K562 (cell line): ENCODE measurements around the gene SH3BP2. TPM values are rescaled to one million over a fixed set of nuclear protein-coding genes. Genes with fewer than 3 reads are reported as not detected.

Source experiments
- CREB5 ChIP-seq: fragments of 250-450 bp; sonication (Bioruptor Pico); IDR thresholded peaks from 2 replicates; pipeline ENCODE4 v1.5.0; 2020; ENCODE audit warnings: mild to moderate bottlenecking
- CXXC5 ChIP-seq: fragments of 250-450 bp; sonication (Bioruptor Pico); IDR thresholded peaks from 2 replicates; pipeline ENCODE4 v1.8.0; 2022; ENCODE audit warnings: inconsistent platforms, mild to moderate bottlenecking, moderate library complexity
- EZH2 ChIP-seq: IDR thresholded peaks from 2 replicates; pipeline ENCODE4 v1.6.1; 2012; ENCODE audit warnings: low read depth, mild to moderate bottlenecking, inconsistent platforms, low read length, borderline replicate concordance
- HNRNPLL ChIP-seq: fragments of 200-400 bp; formaldehyde crosslinking; IDR thresholded peaks from 2 replicates; pipeline ENCODE4 v1.6.1; 2017; ENCODE audit warnings: low read length, low read depth, mild to moderate bottlenecking; ENCODE audit not compliant: poor library complexity, severe bottlenecking
- HOXB6 ChIP-seq: fragments of 250-450 bp; sonication (Bioruptor Pico); IDR thresholded peaks from 2 replicates; pipeline ENCODE4 v1.5.1; 2022; ENCODE audit warnings: mild to moderate bottlenecking, borderline replicate concordance
- JUNB ChIP-seq: fragments of 450-650 bp; formaldehyde crosslinking; conservative IDR thresholded peaks from 2 replicates; pipeline ENCODE4 v1.4.0; 2020; ENCODE audit warnings: mild to moderate bottlenecking
- MYBL2 ChIP-seq, 2 experiments: fragments of 450-650 bp in 1 of 2; sonication (generic) in 1 of 2; formaldehyde crosslinking in 1 of 2; IDR thresholded peaks; 2 replicates each; pipeline versions ENCODE4 v1.6.1 to v1.8.1; 2017 to 2022; ENCODE audit warnings: borderline replicate concordance in 1 of 2, inconsistent platforms in 1 of 2, low read depth in 1 of 2, mild to moderate bottlenecking in 1 of 2, missing genetic modification reagents in 1 of 2, moderate library complexity in 1 of 2
- NR1H2 ChIP-seq: sonication (generic); formaldehyde crosslinking; IDR thresholded peaks from 2 replicates; pipeline ENCODE4 v1.4.0; 2020; ENCODE audit warnings: mild to moderate bottlenecking, missing genetic modification reagents
- PHF8 ChIP-seq: fragments of 200-600 bp; sonication (generic); IDR thresholded peaks from 2 replicates; pipeline ENCODE4 v1.6.1; 2012; ENCODE audit warnings: mixed run types, mild to moderate bottlenecking, inconsistent platforms, low read length, moderate library complexity, borderline replicate concordance
- PML ChIP-seq: IDR thresholded peaks from 2 replicates; pipeline ENCODE4 v1.6.1; 2012; ENCODE audit warnings: low read length, inconsistent platforms
- PYGO2 ChIP-seq: fragments of 450-650 bp; IDR thresholded peaks from 2 replicates; pipeline ENCODE4 v1.6.1; 2016; ENCODE audit warnings: mild to moderate bottlenecking, missing genetic modification characterization, moderate library complexity, missing compliant biosample characterization
- RBM25 ChIP-seq: fragments of 200-400 bp; formaldehyde crosslinking; IDR thresholded peaks from 2 replicates; pipeline ENCODE4 v1.6.1; 2018; ENCODE audit warnings: low read length, low read depth, moderate library complexity; ENCODE audit not compliant: severe bottlenecking
- RCOR1 ChIP-seq, 2 experiments: IDR thresholded peaks; 2 replicates each; pipeline ENCODE4 v1.6.1; 2012; ENCODE audit warnings: low read depth in 2 of 2, low read length in 2 of 2, borderline replicate concordance in 1 of 2, improper control_type of control experiment in 1 of 2
- TEAD4 ChIP-seq, 2 experiments: sonication (generic) in 1 of 2; formaldehyde crosslinking in 1 of 2; IDR thresholded peaks; 2 replicates each; pipeline versions ENCODE4 v1.6.1 to v1.8.0; 2012 to 2022; ENCODE audit warnings: borderline replicate concordance in 1 of 2, inconsistent platforms in 1 of 2, low read length in 1 of 2, mild to moderate bottlenecking in 1 of 2, missing genetic modification reagents in 1 of 2
- USF1 ChIP-seq: sonication (generic); formaldehyde crosslinking; IDR thresholded peaks from 2 replicates; pipeline ENCODE4 v1.9.0; 2022; ENCODE audit warnings: mild to moderate bottlenecking, missing genetic modification reagents
- ZFP30 ChIP-seq: fragments of 250-450 bp; sonication (Bioruptor Pico); IDR thresholded peaks from 2 replicates; pipeline ENCODE4 v1.8.0; 2022; ENCODE audit warnings: moderate library complexity, mild to moderate bottlenecking, inconsistent platforms, borderline replicate concordance
- ZNF431 ChIP-seq: sonication (generic); formaldehyde crosslinking; IDR thresholded peaks from 2 replicates; pipeline ENCODE4 v1.8.0; 2022; ENCODE audit warnings: mild to moderate bottlenecking, missing genetic modification reagents
- ZNF77 ChIP-seq: fragments of 250-450 bp; sonication (Bioruptor Pico); IDR thresholded peaks from 2 replicates; pipeline ENCODE4 v1.5.0; 2020
- polyA plus RNA-seq, 8 experiments: library from polyadenylated mRNA; depleted of rRNA in 4 of 8; stranded (reverse) in 5 of 8; unstranded in 3 of 8; fragments of >200 nt; fragmentation: Nextera tagmentation in 2 of 8; fragmentation: Illumina TruSeq in 1 of 8; extraction: Ambion mirVana in 2 of 8; extraction: Trizol in 1 of 8; gene quantifications; 2 replicates each; pipeline versions ENCODE4 v1.2.1 to v1.2.3, GENCODE V29; 2011 to 2014; ENCODE audit warnings: inconsistent platforms in 1 of 8, missing spikeins in 1 of 8
- total RNA-seq, 7 experiments: library from RNA; depleted of rRNA in 6 of 7; stranded (reverse); fragments of >200 nt in 6 of 7; fragmentation: Illumina TruSeq in 2 of 7; extraction: Trizol in 2 of 7; gene quantifications; 2 replicates each; pipeline versions ENCODE4 v1.2.1 to v1.2.3, GENCODE V29; 2011 to 2021; ENCODE audit warnings: low replicate concordance in 1 of 7
- TF ChIP-seq, protein P1 (sequence below): sonication (generic); formaldehyde crosslinking; IDR thresholded peaks from 2 replicates; pipeline ENCODE4 v1.8.0; 2022; ENCODE audit warnings: missing genetic modification reagents, mild to moderate bottlenecking, borderline replicate concordance
- TF ChIP-seq, protein P2 (sequence below): fragments of 250-450 bp; sonication (Bioruptor Pico); IDR thresholded peaks from 2 replicates; pipeline ENCODE4 v1.4.0; 2020; ENCODE audit warnings: mild to moderate bottlenecking

The SH3BP2 gene
- total and polyA plus RNA-seq, 9 of the 15 experiments (the other 6 are each of a cell fraction or from before 2014, with no cell fraction given) = 0.34 to 16.0 (median 5.1) TPM

DNA sequence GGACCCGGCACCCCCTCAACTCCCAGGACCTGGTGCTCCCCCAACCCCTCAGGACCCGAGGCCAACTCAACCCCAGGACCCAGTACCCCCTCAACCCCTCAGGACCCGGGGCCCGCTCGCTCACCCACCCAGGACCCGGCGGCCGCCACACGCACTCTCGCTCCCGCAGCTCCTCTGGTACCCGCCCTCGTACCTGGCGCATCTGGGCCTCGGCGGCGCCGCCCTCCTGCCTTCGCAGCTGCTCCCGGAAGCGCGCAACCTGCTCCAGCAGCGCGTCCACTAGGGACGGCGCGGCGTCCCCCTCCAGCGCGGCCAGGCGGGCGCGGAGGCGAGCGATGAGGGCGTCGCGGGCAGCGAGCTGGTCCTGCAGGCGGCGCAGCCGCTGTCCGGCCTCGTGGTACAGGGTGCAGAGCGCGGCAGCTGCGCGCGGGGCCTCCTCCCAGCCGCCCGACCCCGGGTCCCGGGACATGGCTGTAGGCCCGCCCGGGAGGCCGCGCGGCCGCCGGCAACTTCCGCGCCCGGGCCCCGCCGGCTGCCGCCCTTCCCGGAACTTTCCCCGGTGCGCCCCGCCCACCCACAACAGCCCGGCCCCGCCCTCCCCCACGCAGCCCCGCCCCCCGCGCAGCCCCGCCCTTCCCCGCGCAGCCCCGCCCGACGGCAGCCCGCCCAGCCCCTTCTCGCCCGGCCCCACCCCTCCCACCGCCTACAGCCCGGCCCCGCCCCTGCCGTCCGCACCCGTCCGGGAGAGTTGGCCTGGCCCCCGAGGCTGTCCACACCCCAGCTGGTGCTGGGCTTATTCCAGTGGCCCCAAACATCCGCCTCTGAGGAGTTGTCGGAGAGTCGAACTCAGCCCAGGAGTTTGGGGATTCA lies 36.8 kb upstream of the SH3BP2 start, which contains the start of gene TNIP2 (continued):
- TF ChIP-seq, protein P1, sequence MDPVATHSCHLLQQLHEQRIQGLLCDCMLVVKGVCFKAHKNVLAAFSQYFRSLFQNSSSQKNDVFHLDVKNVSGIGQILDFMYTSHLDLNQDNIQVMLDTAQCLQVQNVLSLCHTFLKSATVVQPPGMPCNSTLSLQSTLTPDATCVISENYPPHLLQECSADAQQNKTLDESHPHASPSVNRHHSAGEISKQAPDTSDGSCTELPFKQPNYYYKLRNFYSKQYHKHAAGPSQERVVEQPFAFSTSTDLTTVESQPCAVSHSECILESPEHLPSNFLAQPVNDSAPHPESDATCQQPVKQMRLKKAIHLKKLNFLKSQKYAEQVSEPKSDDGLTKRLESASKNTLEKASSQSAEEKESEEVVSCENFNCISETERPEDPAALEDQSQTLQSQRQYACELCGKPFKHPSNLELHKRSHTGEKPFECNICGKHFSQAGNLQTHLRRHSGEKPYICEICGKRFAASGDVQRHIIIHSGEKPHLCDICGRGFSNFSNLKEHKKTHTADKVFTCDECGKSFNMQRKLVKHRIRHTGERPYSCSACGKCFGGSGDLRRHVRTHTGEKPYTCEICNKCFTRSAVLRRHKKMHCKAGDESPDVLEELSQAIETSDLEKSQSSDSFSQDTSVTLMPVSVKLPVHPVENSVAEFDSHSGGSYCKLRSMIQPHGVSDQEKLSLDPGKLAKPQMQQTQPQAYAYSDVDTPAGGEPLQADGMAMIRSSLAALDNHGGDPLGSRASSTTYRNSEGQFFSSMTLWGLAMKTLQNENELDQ (CRISPR knock-in tag) = no peak
- TF ChIP-seq ZNF77 (CRISPR knock-in tag) = no peak
- peak; percentile 94 for TF ChIP-seq CXXC5 (CRISPR knock-in tag)
- no peak for TF ChIP-seq EZH2
- TF ChIP-seq ZFP30 (CRISPR knock-in tag) = no peak
- no peak for TF ChIP-seq ZNF431 (CRISPR knock-in tag)
- TF ChIP-seq MYBL2 (IDR thresholded peaks at IDR 0.05; ENCODE audit: low read depth) = no peak
- no peak for TF ChIP-seq MYBL2 (CRISPR knock-in tag; IDR thresholded peaks at IDR 0.05; ENCODE audit: borderline replicate concordance)
- no peak for TF ChIP-seq PML
- no peak for TF ChIP-seq HOXB6 (CRISPR knock-in tag)
- TF ChIP-seq RBM25 = peak; percentile 22
- TF ChIP-seq, protein P2, sequence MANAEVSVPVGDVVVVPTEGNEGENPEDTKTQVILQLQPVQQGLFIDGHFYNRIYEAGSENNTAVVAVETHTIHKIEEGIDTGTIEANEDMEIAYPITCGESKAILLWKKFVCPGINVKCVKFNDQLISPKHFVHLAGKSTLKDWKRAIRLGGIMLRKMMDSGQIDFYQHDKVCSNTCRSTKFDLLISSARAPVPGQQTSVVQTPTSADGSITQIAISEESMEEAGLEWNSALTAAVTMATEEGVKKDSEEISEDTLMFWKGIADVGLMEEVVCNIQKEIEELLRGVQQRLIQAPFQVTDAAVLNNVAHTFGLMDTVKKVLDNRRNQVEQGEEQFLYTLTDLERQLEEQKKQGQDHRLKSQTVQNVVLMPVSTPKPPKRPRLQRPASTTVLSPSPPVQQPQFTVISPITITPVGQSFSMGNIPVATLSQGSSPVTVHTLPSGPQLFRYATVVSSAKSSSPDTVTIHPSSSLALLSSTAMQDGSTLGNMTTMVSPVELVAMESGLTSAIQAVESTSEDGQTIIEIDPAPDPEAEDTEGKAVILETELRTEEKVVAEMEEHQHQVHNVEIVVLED (CRISPR knock-in tag) = peak; percentile 79
- no peak for TF ChIP-seq JUNB (CRISPR knock-in tag)
- no peak for TF ChIP-seq USF1
- TF ChIP-seq CREB5 (CRISPR knock-in tag) = no peak
- TF ChIP-seq NR1H2 (CRISPR knock-in tag) = no peak
- TF ChIP-seq TEAD4 (IDR thresholded peaks at IDR 0.05; ENCODE audit: low read length) = no peak
- TF ChIP-seq TEAD4 (CRISPR knock-in tag; IDR thresholded peaks at IDR 0.05; ENCODE audit: borderline replicate concordance) = no peak
- peak; percentile 95; the same call in 1 of the 2 replicates for TF ChIP-seq PHF8
- TF ChIP-seq PYGO2 = no peak
- TF ChIP-seq RCOR1 (IDR thresholded peaks at IDR 0.05; ENCODE audit: borderline replicate concordance in 1 of 2, low read depth in 2 of 2, low read length in 2 of 2) = peak in 1 of 2 experiments; percentile 35; a peak in 1 of 4 replicates
- TF ChIP-seq HNRNPLL = peak; percentile 79
